NCI-H748 (cell line): ENCODE measurements around the gene MEF2D.
A peak's percentile ranks its signal among the peaks of the same experiment; 100 is the strongest.

ENCODE experiments used
- DNase-seq: peaks from one replicate; lab custom pipeline; 2025; ENCODE audit not compliant: unreplicated experiment; lab: John Stamatoyannopoulos, UW

The MEF2D gene

GRCh38 chr1:156430866-156431265 lies 69.7 kb downstream of the MEF2D start:
- no peak for DNase-seq

- DNase-seq = no peak
These were observed 70.3 kb downstream of the MEF2D start for GRCh38 chr1:156430303-156430702.

GRCh38 chr1:156429313-156430060 lies 71.1 kb downstream of the MEF2D start:
- peak; percentile 8 for DNase-seq

- no peak for DNase-seq
These were observed 71.8 kb downstream of the MEF2D start for GRCh38 chr1:156428746-156429288.

- DNase-seq = no peak
These were observed 72.6 kb downstream of the MEF2D start for GRCh38 chr1:156427957-156428356.

- no peak for DNase-seq
These were observed 74.6 kb downstream of the MEF2D start for GRCh38 chr1:156425943-156426342.

GRCh38 chr1:156424806-156425432 lies 75.7 kb downstream of the MEF2D start:
- no peak for DNase-seq

GRCh38 chr1:156423422-156424352 lies 76.9 kb downstream of the MEF2D start:
- no peak for DNase-seq

GRCh38 chr1:156422602-156423091 lies 77.9 kb downstream of the MEF2D start:
- DNase-seq = no peak

GRCh38 chr1:156421939-156422601 lies 78.5 kb downstream of the MEF2D start:
- DNase-seq = no peak

- DNase-seq = peak; percentile 82
These were observed 79.3 kb downstream of the MEF2D start for GRCh38 chr1:156421062-156421938.

GRCh38 chr1:156420205-156421061 lies 80.1 kb downstream of the MEF2D start:
- peak; percentile 28 for DNase-seq

GRCh38 chr1:156419854-156420204 lies 80.7 kb downstream of the MEF2D start:
- no peak for DNase-seq

GRCh38 chr1:156418416-156419070 lies 82.0 kb downstream of the MEF2D start:
- DNase-seq = no peak

- DNase-seq = no peak
These were observed 83.1 kb downstream of the MEF2D start for GRCh38 chr1:156417401-156418020.

- no peak for DNase-seq
These were observed 83.6 kb downstream of the MEF2D start for GRCh38 chr1:156416993-156417392.

- DNase-seq = no peak
These were observed 86.0 kb downstream of the MEF2D start for GRCh38 chr1:156414461-156415064.
